Ishikawa (cell line): ENCODE results near the gene NUP210L.

Experiments used
- CEBPB ChIP-seq: IDR thresholded peaks from 2 replicates; pipeline ENCODE4 v1.6.1; 2012
- CREB1 ChIP-seq: IDR thresholded peaks from 2 replicates; pipeline ENCODE4 v1.6.1; 2012; ENCODE audit warnings: low read depth
- MAX ChIP-seq: IDR thresholded peaks from 2 replicates; pipeline ENCODE4 v1.6.1; 2012
- RAD21 ChIP-seq: IDR thresholded peaks from 2 replicates; pipeline ENCODE4 v1.6.1; 2012; ENCODE audit warnings: low read depth
- REST ChIP-seq: IDR thresholded peaks from 2 replicates; pipeline ENCODE4 v1.6.1; 2012; ENCODE audit warnings: low read depth, mild to moderate bottlenecking
- TCF12 ChIP-seq: IDR thresholded peaks from 2 replicates; pipeline ENCODE4 v1.6.1; 2012; ENCODE audit warnings: low read depth
- USF1 ChIP-seq: IDR thresholded peaks from 2 replicates; pipeline ENCODE4 v1.6.1; 2012
- YY1 ChIP-seq: IDR thresholded peaks from 2 replicates; pipeline ENCODE4 v1.6.1; 2012; ENCODE audit warnings: low read depth

- TF ChIP-seq MAX (no peak), CEBPB (no peak), CREB1 (no peak), RAD21 (no peak), USF1 (no peak), TCF12 (no peak), REST (no peak), YY1 (no peak)
Observed at GRCh38 chr1:153951801-153952200, 203.1 kb downstream of the NUP210L start.
